Gastrocnemius medialis (tissue), 4 donors: ENCODE data around the gene CES4A. TPM values are rescaled to one million over a fixed set of nuclear protein-coding genes. Genes with fewer than 3 reads are reported as not detected.

ENCODE experiments used
- ATAC-seq, 2 donors: fragments of 150-250 bp; one replicate each; pipeline ENCODE4 v1.9.1; 2016
- DNase-seq, 2 donors: peaks; one replicate each; pipeline ENCODE4 v3.0.0-alpha.2; 2019
- H3K27ac ChIP-seq, 4 donors: fragments of 200-600 bp; sonication (generic); 1 replicate in 1 of 4; 2 replicates in 3 of 4; pipeline ENCODE4 v1.5.1; 2016 to 2018; ENCODE audit warnings: mild to moderate bottlenecking in 2 of 4, moderate library complexity in 1 of 4
- H3K27me3 ChIP-seq, 3 donors: fragments of 200-600 bp; sonication (generic) in 2 of 3; 1 replicate in 1 of 3; 2 replicates in 2 of 3; pipeline versions ENCODE4 v1.5.1 to v1.6.0; 2016 to 2019; ENCODE audit warnings: mild to moderate bottlenecking in 1 of 3, moderate library complexity in 1 of 3
- H3K36me3 ChIP-seq, 2 donors: fragments of 200-600 bp; sonication (generic) in 1 of 2; one replicate each; pipeline ENCODE4 v1.5.1; 2017 to 2018
- H3K4me1 ChIP-seq, 2 donors: fragments of 200-600 bp; sonication (generic) in 1 of 2; one replicate each; pipeline ENCODE4 v1.5.1; 2016 to 2017; ENCODE audit warnings: mild to moderate bottlenecking in 2 of 2
- H3K4me3 ChIP-seq, 4 donors: fragments of 200-600 bp; sonication (generic) in 3 of 4; 1 replicate in 1 of 4; 2 replicates in 3 of 4; pipeline ENCODE4 v1.5.1; 2016 to 2019; ENCODE audit warnings: mild to moderate bottlenecking in 2 of 4
- H3K9me3 ChIP-seq, 3 donors: fragments of 200-600 bp; sonication (generic) in 2 of 3; 1 replicate in 1 of 3; 2 replicates in 2 of 3; pipeline ENCODE4 v1.5.1; 2016 to 2019
- POLR2A ChIP-seq, 2 donors: fragments of 450-650 bp; IDR thresholded peaks; one replicate each; pipeline ENCODE4 v1.6.1; 2017; ENCODE audit warnings: antibody characterized with exemption in 2 of 2, mild to moderate bottlenecking in 2 of 2, moderate library complexity in 2 of 2
- in situ Hi-C, 4 donors: fragments of 200-750 bp; cut with MboI; loops; one replicate each; pipeline versions ENCODE4 v1.15.0 to v1.8.0; 2017; ENCODE audit warnings: low sequenced_read_pairs in 4 of 4
- intact Hi-C: fragments of 100-400 bp; cut with DNase I; formaldehyde crosslinking; loops from one replicate; pipeline ENCODE4 v1.15.1; 2023; ENCODE audit warnings: low total_unique reads
- total RNA-seq, 4 donors: library from RNA; depleted of rRNA; stranded (reverse); fragments of >200 nt; gene quantifications; one replicate each; pipeline versions ENCODE4 v1.1.0 to v1.2.3, GENCODE V29; 2016
- TF ChIP-seq, protein P1 (sequence below), 5 experiments: fragments of 450-650 bp in 3 of 5; fragments of 200-600 bp in 2 of 5; sonication (generic) in 2 of 5; IDR thresholded peaks in 4 of 5; conservative IDR thresholded peaks in 1 of 5; 1 replicate in 4 of 5; 2 replicates in 1 of 5; pipeline ENCODE4 v1.5.1; 2016 to 2019; ENCODE audit warnings: antibody characterized with exemption in 5 of 5, mild to moderate bottlenecking in 3 of 5, moderate library complexity in 3 of 5

The CES4A gene
- total RNA-seq, 4 donors from 2014 or later: 12.0 to 82.7 (median 17.4) TPM

DNA sequence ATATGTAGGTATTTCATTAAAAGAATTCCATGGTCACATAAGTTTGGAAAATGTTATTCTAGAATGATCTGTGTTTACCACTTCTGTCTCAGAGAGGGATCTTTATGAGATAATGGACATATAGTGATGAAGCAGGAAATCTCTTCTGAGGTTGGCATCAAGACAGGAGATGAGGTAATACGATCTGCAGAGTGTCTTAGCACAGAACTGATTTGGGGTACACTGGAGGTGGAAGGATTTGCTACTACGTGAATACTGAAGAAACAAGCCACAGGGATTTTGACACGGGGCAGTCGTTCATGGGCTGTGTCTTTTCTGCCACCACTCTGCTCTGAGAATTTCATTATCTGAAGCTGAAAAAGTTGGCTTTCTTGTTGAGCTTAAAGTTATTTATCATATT lies 46.1 kb downstream of the CES4A start:
- Histone ChIP-seq H3K4me3 (no peak overlapping the region), H3K9me3 (no peaks in the 10 kb centered on the region), H3K27ac (no peak overlapping the region), H3K4me1 (peaks cover 28 to 47% of the 10 kb centered on the region in 2 donors), H3K27me3 (no peaks in the 10 kb centered on the region), H3K36me3 (peaks cover 0 to 12% of the 10 kb centered on the region in 2 donors)
- ATAC-seq (no peak), DNase-seq (no peak)
- intact Hi-C loops (no loop called here), in situ Hi-C loops (no loop called here)
- no peak for TF ChIP-seq POLR2A (IDR thresholded peaks at IDR 0.05)
- TF ChIP-seq, protein P1, sequence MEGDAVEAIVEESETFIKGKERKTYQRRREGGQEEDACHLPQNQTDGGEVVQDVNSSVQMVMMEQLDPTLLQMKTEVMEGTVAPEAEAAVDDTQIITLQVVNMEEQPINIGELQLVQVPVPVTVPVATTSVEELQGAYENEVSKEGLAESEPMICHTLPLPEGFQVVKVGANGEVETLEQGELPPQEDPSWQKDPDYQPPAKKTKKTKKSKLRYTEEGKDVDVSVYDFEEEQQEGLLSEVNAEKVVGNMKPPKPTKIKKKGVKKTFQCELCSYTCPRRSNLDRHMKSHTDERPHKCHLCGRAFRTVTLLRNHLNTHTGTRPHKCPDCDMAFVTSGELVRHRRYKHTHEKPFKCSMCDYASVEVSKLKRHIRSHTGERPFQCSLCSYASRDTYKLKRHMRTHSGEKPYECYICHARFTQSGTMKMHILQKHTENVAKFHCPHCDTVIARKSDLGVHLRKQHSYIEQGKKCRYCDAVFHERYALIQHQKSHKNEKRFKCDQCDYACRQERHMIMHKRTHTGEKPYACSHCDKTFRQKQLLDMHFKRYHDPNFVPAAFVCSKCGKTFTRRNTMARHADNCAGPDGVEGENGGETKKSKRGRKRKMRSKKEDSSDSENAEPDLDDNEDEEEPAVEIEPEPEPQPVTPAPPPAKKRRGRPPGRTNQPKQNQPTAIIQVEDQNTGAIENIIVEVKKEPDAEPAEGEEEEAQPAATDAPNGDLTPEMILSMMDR (IDR thresholded peaks at IDR 0.05 in 4 of 5, conservative IDR thresholded peaks at IDR 0.05 in 1 of 5): no peak

DNA sequence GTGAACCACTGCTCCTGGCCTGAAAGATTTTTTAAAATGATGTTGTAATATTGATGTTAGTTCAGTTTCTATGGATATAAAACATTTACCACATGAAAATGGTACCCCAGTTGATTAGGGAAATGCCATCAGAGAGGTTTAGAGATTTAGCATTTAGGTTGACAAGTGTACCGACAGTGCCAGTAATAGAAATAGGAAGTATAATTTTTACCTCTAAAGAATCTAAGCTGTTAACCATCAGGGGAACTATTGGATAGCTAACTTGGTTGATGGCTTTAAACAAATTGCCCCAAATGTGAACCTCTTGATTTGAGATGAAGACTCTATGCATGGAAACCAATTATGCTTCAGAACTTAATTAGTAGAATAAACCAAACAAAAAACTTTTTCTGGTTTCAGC lies 47.0 kb downstream of the CES4A start:
- DNase-seq (no peak), ATAC-seq (no peak)
- intact Hi-C loops (no loop called here), in situ Hi-C loops (no loop called here)
- TF ChIP-seq POLR2A (IDR thresholded peaks at IDR 0.05): no peak
- TF ChIP-seq, protein P1 (IDR thresholded peaks at IDR 0.05 in 4 of 5, conservative IDR thresholded peaks at IDR 0.05 in 1 of 5): no peak
- H3K27me3 ChIP-seq: no peaks in the 10 kb centered on the region
- H3K4me1 ChIP-seq: peaks cover 23 to 44% of the 10 kb centered on the region in 2 donors
- H3K9me3 ChIP-seq: no peaks in the 10 kb centered on the region
- H3K27ac ChIP-seq: no peak overlapping the region
- H3K4me3 ChIP-seq: no peak overlapping the region
- H3K36me3 ChIP-seq: peaks cover 0 to 13% of the 10 kb centered on the region in 2 donors

DNA sequence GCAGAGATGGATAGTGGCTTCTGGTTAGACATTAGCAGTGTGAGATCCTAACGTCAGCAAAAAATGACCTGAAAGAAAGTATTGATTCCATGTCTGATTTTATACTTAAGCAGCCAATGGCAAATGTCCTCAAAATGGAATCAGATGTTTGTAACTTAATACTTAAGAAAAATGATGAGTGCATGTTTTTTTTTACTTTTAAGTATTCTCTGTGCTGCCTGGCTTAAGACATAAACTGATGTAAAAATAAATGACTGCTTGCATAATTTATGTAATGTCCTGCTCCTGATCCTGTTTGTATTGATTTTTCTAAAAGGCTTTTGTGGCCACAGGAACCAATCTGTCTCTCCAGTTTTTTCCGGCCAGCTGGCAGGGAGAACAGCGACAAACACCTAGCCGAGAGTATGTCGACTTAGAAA lies 47.9 kb downstream of the CES4A start:
- Histone ChIP-seq H3K36me3 (peaks cover 0 to 13% of the 10 kb centered on the region in 2 donors), H3K9me3 (no peaks in the 10 kb centered on the region), H3K27me3 (no peaks in the 10 kb centered on the region), H3K27ac (no peak overlapping the region), H3K4me1 (peaks cover 14 to 39% of the 10 kb centered on the region in 2 donors), H3K4me3 (no peak overlapping the region)
- intact Hi-C loops (no loop called here), in situ Hi-C loops (no loop called here)
- ATAC-seq (no peak), DNase-seq (no peak)
- TF ChIP-seq POLR2A (IDR thresholded peaks at IDR 0.05): no peak
- TF ChIP-seq, protein P1 (IDR thresholded peaks at IDR 0.05 in 4 of 5, conservative IDR thresholded peaks at IDR 0.05 in 1 of 5): no peak

DNA sequence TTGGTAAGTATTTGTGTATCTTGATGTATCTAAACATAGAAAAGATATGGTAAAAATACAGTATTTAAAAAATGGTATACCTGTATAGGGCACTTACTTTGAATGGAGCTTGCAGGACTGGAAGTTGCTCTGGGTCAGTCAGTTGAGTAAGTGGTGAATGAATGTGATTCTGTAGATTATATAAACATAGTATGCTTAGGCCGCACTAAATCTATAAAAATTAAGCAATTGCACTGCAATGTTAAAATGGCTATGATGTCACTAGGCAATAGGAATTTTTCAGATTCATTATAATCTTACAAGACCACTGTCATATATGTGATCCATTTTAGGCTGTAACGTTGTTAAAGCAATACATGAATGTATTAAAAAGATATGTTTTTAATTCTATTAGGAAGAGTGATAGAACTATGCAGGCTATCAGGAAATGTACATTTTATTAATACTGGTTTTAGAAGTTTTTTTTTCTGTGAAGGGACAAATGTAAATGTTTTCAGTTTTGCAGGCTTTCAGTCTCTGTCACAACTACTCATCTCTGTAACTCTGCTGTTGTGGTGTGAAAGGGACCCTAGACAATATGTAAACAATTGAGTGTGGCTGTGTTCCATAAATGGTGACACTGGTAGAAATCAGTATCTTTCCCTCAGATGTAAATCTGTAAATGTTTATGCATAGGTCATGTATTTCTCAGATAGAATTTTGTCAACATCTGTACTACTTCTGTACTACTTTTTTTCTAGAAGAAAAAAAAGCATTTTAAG lies 51.1 kb downstream of the CES4A start:
- Histone ChIP-seq H3K4me1 (peaks cover 6 to 24% of the 10 kb centered on the region in 2 donors), H3K36me3 (peaks cover 0 to 13% of the 10 kb centered on the region in 2 donors), H3K9me3 (no peaks in the 10 kb centered on the region), H3K4me3 (no peak overlapping the region), H3K27me3 (no peaks in the 10 kb centered on the region), H3K27ac (no peak overlapping the region)
- in situ Hi-C loops: no loop called here
- TF ChIP-seq, protein P1 (IDR thresholded peaks at IDR 0.05 in 4 of 5, conservative IDR thresholded peaks at IDR 0.05 in 1 of 5): no peak
- TF ChIP-seq POLR2A (IDR thresholded peaks at IDR 0.05): no peak
- no peak for ATAC-seq
- no peak for DNase-seq
- intact Hi-C loops: no loop called here
